Smooth muscle cell (in vitro differentiated cells): Measurements from ENCODE around the gene METTL16. TPM values are rescaled to one million over a fixed set of nuclear protein-coding genes. Genes with fewer than 3 reads are reported as not detected.
A peak's percentile ranks its signal among the peaks of the same experiment; 100 is the strongest.

Experiments
- DNase-seq: peaks from one replicate; lab custom pipeline; 2025; ENCODE audit not compliant: unreplicated experiment; lab: John Stamatoyannopoulos, UW
- H2AFZ ChIP-seq: fragments of 200-600 bp; sonication (generic); 2 replicates; pipeline ENCODE4 v1.6.0; 2016; ENCODE audit warnings: antibody characterized with exemption, low read depth, mild to moderate bottlenecking
- H3F3A ChIP-seq: fragments of 200-600 bp; sonication (generic); 2 replicates; pipeline ENCODE4 v1.6.0; 2017; ENCODE audit warnings: antibody characterized with exemption, low read depth
- H3K27ac ChIP-seq: fragments of 200-600 bp; sonication (generic); 2 replicates; pipeline ENCODE4 v1.5.1; 2016; ENCODE audit warnings: low read depth, mild to moderate bottlenecking
- H3K27me3 ChIP-seq: fragments of 200-600 bp; sonication (generic); 2 replicates; pipeline ENCODE4 v1.6.1; 2016; ENCODE audit warnings: low read depth, mild to moderate bottlenecking
- H3K36me3 ChIP-seq: fragments of 200-600 bp; sonication (generic); 2 replicates; pipeline ENCODE4 v1.5.1; 2016; ENCODE audit warnings: low read depth
- H3K4me1 ChIP-seq: fragments of 200-600 bp; sonication (generic); 2 replicates; pipeline ENCODE4 v1.5.1; 2016; ENCODE audit warnings: low read depth
- H3K4me2 ChIP-seq: fragments of 200-600 bp; sonication (generic); 2 replicates; pipeline ENCODE4 v1.6.0; 2016; ENCODE audit warnings: mild to moderate bottlenecking
- H3K4me3 ChIP-seq: fragments of 200-600 bp; sonication (generic); 2 replicates; pipeline ENCODE4 v1.5.1; 2016; ENCODE audit warnings: mild to moderate bottlenecking
- H3K79me2 ChIP-seq: fragments of 200-600 bp; sonication (generic); 2 replicates; pipeline ENCODE4 v1.6.0; 2016; ENCODE audit warnings: low read depth, mild to moderate bottlenecking
- H3K9ac ChIP-seq: fragments of 200-600 bp; sonication (generic); 2 replicates; pipeline ENCODE4 v1.6.0; 2016; ENCODE audit warnings: low read depth
- H3K9me3 ChIP-seq: fragments of 200-600 bp; sonication (generic); replicated peaks from 2 replicates; pipeline ENCODE4 v1.5.1; 2016; ENCODE audit warnings: low read depth
- H4K20me1 ChIP-seq: fragments of 200-600 bp; sonication (generic); 2 replicates; pipeline ENCODE4 v1.6.0; 2016; ENCODE audit warnings: low read depth
- WGBS: methylation state at CpG from one replicate; pipeline ENCODE4 v1.1.7; 2016; ENCODE audit warnings: low lambda C conversion rate; 5-methylcytosine and 5-hydroxymethylcytosine counted together
- polyA plus RNA-seq: library from polyadenylated mRNA; unstranded; fragments of >200 nt; fragmentation: Nextera tagmentation; extraction: Ambion mirVana; gene quantifications from 2 replicates; pipeline ENCODE4 v1.2.1, GENCODE V29; 2016
- total RNA-seq: library from RNA; depleted of rRNA; stranded (reverse); fragments of >200 nt; gene quantifications from 2 replicates; pipeline ENCODE4 v1.2.3, GENCODE V29; 2014
- TF ChIP-seq, protein P1 (sequence below): fragments of 200-600 bp; sonication (generic); IDR thresholded peaks from 2 replicates; pipeline ENCODE4 v1.5.1; 2017; ENCODE audit warnings: borderline replicate concordance, mild to moderate bottlenecking, antibody characterized with exemption; ENCODE audit not compliant: insufficient read depth, poor library complexity, severe bottlenecking

The METTL16 gene
- total and polyA plus RNA-seq, 2 experiments from 2014 or later: 16.8 to 27.4 TPM

DNA sequence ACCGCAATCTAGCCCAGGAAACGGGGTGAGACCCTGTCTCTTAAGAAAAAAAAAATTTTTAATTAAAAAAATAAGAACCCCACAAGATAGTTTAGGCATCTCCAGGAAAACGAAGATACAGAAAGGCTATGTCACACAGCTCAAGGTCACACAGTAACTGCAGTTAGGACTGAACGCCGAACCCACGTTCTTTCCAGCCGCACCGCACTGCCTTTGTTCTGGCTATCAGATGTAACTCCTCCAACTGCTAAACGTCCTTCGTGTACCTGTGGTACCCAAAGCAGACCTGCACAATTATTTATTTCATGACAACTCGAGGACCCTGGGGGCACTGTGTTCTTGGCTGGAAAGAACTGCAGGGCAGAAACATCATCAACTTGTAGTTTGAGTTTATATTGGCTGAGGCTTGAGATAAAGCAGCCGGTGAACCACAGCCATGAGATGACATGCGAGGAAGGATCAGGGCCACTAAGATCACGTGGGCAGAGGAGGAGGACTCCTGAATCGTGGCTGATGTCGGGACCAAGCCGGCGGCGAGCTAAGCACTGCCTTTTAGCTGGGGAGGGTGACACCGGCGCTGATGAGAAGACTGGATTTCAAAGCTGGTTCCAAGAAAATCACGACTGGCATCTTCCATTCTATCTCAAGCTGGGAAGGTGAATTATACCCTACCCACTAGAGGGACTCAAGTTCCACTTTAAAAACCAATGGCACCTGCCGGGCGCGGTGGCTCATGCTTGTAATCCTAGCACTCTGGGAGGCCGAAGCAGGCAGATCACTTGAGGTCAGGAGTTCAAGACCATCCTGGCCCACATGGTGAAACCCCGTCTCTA lies 90.2 kb downstream of the METTL16 start:
- no peaks in the 10 kb centered on the region for H3K27me3 ChIP-seq
- no peaks in the 10 kb centered on the region for H3F3A ChIP-seq
- peaks cover 3% of the 10 kb centered on the region for H4K20me1 ChIP-seq
- H3K9ac ChIP-seq: no peak overlapping the region
- H3K9me3 ChIP-seq: no peaks in the 10 kb centered on the region
- DNase-seq: no peak
- no peak overlapping the region for H2AFZ ChIP-seq
- 92% methylated on average over 27 of the region's 27 CpGs for WGBS
- TF ChIP-seq, protein P1, sequence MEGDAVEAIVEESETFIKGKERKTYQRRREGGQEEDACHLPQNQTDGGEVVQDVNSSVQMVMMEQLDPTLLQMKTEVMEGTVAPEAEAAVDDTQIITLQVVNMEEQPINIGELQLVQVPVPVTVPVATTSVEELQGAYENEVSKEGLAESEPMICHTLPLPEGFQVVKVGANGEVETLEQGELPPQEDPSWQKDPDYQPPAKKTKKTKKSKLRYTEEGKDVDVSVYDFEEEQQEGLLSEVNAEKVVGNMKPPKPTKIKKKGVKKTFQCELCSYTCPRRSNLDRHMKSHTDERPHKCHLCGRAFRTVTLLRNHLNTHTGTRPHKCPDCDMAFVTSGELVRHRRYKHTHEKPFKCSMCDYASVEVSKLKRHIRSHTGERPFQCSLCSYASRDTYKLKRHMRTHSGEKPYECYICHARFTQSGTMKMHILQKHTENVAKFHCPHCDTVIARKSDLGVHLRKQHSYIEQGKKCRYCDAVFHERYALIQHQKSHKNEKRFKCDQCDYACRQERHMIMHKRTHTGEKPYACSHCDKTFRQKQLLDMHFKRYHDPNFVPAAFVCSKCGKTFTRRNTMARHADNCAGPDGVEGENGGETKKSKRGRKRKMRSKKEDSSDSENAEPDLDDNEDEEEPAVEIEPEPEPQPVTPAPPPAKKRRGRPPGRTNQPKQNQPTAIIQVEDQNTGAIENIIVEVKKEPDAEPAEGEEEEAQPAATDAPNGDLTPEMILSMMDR: peak; percentile 10
- H3K4me2 ChIP-seq: no peak overlapping the region
- no peaks in the 10 kb centered on the region for H3K36me3 ChIP-seq
- H3K4me1 ChIP-seq: peaks cover 1% of the 10 kb centered on the region
- no peak overlapping the region for H3K27ac ChIP-seq
- no peaks in the 10 kb centered on the region for H3K79me2 ChIP-seq
- no peak overlapping the region for H3K4me3 ChIP-seq

DNA sequence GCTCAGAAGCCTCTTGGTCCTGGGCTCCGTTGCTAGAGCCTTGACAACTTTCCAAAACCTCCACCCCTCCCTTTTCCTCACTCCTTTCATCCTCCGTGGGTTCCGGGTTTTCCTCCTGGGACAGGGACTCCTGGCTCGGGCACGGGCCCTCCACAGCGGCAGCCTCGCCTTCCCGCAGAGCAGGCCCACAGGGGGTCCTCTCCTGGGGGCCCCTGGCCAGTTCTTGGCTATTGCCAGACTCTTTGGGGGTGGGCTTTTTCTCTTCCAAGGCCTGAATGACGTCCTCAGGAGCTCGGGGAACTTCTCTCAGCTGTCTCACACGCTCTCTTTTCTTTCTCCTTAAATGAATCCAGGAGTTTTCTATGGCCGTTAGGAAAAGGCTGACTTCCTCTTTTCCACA lies 91.5 kb downstream of the METTL16 start:
- WGBS: 98% methylated on average over 12 of the region's 12 CpGs
- Histone ChIP-seq H2AFZ (no peak overlapping the region), H3K4me2 (no peak overlapping the region), H3F3A (no peaks in the 10 kb centered on the region), H3K36me3 (no peaks in the 10 kb centered on the region), H3K4me3 (no peak overlapping the region), H3K9me3 (no peaks in the 10 kb centered on the region), H3K27me3 (no peaks in the 10 kb centered on the region), H3K9ac (no peak overlapping the region), H3K27ac (no peak overlapping the region), H3K79me2 (no peaks in the 10 kb centered on the region), H4K20me1 (peaks cover 3% of the 10 kb centered on the region), H3K4me1 (peaks cover 6% of the 10 kb centered on the region)
- TF ChIP-seq, protein P1: no peak
- no peak for DNase-seq

DNA sequence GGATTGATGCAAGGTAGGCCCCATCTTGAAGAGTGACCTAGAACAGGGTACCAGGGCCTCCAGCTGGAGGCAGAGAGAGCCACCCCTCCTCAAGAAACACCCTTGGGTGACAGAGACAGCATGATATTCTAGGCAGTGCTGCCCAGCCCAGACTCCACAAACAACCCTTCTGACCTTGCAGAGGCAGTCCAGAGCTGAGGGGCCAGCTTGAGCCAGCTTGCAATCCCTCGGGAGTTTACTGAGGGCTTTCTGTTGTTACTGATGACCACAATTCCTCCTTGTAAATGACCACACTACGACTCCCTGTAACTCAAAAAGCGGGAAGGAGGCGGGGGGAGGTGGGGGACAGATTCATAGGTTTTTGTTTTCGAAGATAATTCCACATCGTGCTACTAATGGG lies 92.2 kb downstream of the METTL16 start:
- Histone ChIP-seq H3K9ac (no peak overlapping the region), H3K4me2 (no peak overlapping the region), H3F3A (no peaks in the 10 kb centered on the region)

More for the DNA sequence above, 92.2 kb downstream of the METTL16 start:
- no peak overlapping the region for H2AFZ ChIP-seq
- H3K4me1 ChIP-seq: peaks cover 6% of the 10 kb centered on the region
- H3K79me2 ChIP-seq: no peaks in the 10 kb centered on the region
- no peak overlapping the region for H3K27ac ChIP-seq
- no peak overlapping the region for H3K4me3 ChIP-seq
- no peaks in the 10 kb centered on the region for H3K36me3 ChIP-seq
- H3K27me3 ChIP-seq: no peaks in the 10 kb centered on the region
- TF ChIP-seq, protein P1: no peak
- DNase-seq: no peak
- peaks cover 3% of the 10 kb centered on the region for H4K20me1 ChIP-seq
- WGBS: 89% methylated on average over 6 of the region's 6 CpGs
- no peaks in the 10 kb centered on the region for H3K9me3 ChIP-seq
